Measurements from ENCODE around the gene ARHGDIB. TPM values are rescaled to one million over a fixed set of nuclear protein-coding genes. Genes with fewer than 3 reads are reported as not detected.

ARHGDIB gene
- total and polyA plus RNA-seq, 2 of the 4 experiments (the other 2 are of a cell fraction), result 24.9 to 30.7 TPM

DNA sequence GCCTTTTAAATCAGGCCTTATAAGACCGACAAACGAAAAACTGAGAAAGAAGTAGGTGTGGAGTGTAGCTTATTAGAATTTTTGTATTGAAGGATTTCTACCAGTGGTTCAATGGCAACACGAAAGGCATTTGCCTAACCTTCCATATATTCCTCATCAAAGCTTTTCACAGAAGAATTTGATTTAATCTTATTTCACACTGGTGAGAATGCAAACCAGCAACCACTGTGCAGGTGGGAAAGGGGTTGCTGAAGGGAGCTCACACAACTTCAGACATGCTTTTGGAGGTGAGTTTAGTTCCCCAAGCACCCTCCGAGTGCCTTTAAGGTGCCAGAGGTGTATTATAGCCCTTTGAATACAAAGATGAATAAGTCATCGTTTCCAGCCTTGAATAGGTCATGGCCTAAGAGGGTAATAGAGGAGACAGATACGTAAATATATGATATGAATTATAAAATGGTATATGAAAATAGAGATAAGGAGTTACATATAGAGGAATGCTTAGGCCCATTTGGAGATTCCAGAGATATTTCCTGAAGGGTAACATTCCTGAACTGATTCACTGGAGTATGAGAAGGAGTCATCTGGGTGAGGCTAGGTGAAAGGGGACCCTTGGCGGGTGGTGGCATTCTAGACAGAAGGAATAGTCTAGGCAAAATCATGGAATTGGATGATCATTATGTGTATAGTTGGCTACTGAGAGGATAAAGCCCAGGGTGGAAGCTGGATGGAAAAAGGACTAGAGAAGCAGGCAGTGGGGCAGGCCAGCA is 29.4 kb downstream of the ARHGDIB start:
- Histone ChIP-seq H3K27me3 (ENCODE audit: control insufficient read depth, insufficient read depth, low read length) (no peaks in the 10 kb centered on the region), H4K5ac (ENCODE audit: low read depth, low read length) (peak overlapping the region; percentile 78; the same call in 1 of the 2 replicates), H3K4me1 (ENCODE audit: control insufficient read depth, insufficient read depth, low read length) (peaks cover 7% of the 10 kb centered on the region), H3K56ac (ENCODE audit: extremely low read depth, insufficient read depth, low read length) (no peak overlapping the region), H3K4me2 (ENCODE audit: low read depth, low read length) (no peak overlapping the region), H2AK5ac (ENCODE audit: low read depth, low read length) (0 out of 2 replicates have a peak overlapping the region, but pooled peaks have one; percentile 4), H2AK9ac (replicated peaks; ENCODE audit: low read depth, low read length, poor library complexity) (no peak overlapping the region), H2BK20ac (ENCODE audit: low read depth, low read length) (peak overlapping the region; percentile 56), H3K23ac (ENCODE audit: low read depth, low read length) (no peak overlapping the region), H2AFZ (replicated peaks; ENCODE audit: low read length, poor library complexity) (no peak overlapping the region), H3K27ac (ENCODE audit: insufficient read depth, low read length) (no peak overlapping the region), H3K9me3 (ENCODE audit: control insufficient read depth, insufficient read depth, low read length) (no peaks in the 10 kb centered on the region), H3K4me3 (ENCODE audit: insufficient read depth, low read depth, low read length) (no peak overlapping the region), H2BK5ac (ENCODE audit: low read depth, low read length, poor library complexity, severe bottlenecking) (peak overlapping the region; percentile 18), H4K91ac (ENCODE audit: insufficient read depth, low read depth, low read length) (peak overlapping the region; percentile 36), H3K4ac (ENCODE audit: low read depth, low read length) (0 out of 2 replicates have a peak overlapping the region, but pooled peaks have one; percentile 37), H3K9me1 (ENCODE audit: insufficient read depth, low read length) (no peaks in the 10 kb centered on the region; the same call in 1 of the 2 replicates), H3K14ac (replicated peaks; ENCODE audit: low read depth, low read length) (0 out of 2 replicates have a peak overlapping the region, but pooled peaks have one; percentile 51), H3K18ac (ENCODE audit: low read depth, low read length) (peak overlapping the region; percentile 80), H3K9ac (ENCODE audit: low read depth, low read length) (no peak overlapping the region), H2BK15ac (ENCODE audit: low read depth, low read length) (peak overlapping the region; percentile 40; the same call in 1 of the 3 replicates), H4K20me1 (ENCODE audit: insufficient read depth, low read length) (no peaks in the 10 kb centered on the region), H2BK120ac (ENCODE audit: low read depth, low read length) (peak overlapping the region; percentile 66), H3K79me1 (ENCODE audit: low read depth in 1 of 2, low read length in 2 of 2) (no peaks in the 10 kb centered on the region), H3K36me3 (ENCODE audit: control insufficient read depth, insufficient read depth, low read length) (no peaks in the 10 kb centered on the region), H4K8ac (ENCODE audit: low read depth in 2 of 2, low read length in 2 of 2) (0 out of 4 replicates have a peak overlapping the region, but pooled peaks of 1 of the 2 experiments have one; percentile 23)
- dilution Hi-C loops (cut with HindIII; ENCODE audit: low sequenced_read_pairs, unreplicated experiment) (no loop called here), intact Hi-C loops (cut with micrococcal nuclease) (loop anchor here (2.0 kb wide), 1 partner anchor 63 kb away; no protein-coding TSS in a partner anchor), in situ Hi-C loops (cut with MboI; ENCODE audit: low sequenced_read_pairs) (no loop called here)
- ATAC-seq (ENCODE audit: low read depth) (no peak), DNase-seq (no peak)
- ChIA-PET POLR2A (ENCODE audit: unreplicated experiment) (no interaction called here), CTCF (interaction anchor here (0.7 kb wide), 1 partner anchor 22 kb away, joined by 3 read pairs; no protein-coding TSS in a partner anchor)
- BruUV-seq (replicated peaks), result no TSS peak
- 95% methylated on average over 3 of the region's 7 CpGs; no CpG with 5 or more reads in 1 of the 2 experiments for WGBS, 2 experiments (ENCODE audit: extremely low coverage in 2 of 2, insufficient read length in 1 of 2)
- TF ChIP-seq FOS (IDR thresholded peaks at IDR 0.05; ENCODE audit: low read depth, low read length) (no peak), RCOR1 (IDR thresholded peaks at IDR 0.05; ENCODE audit: insufficient replicate concordance, low read length) (no peak), MAZ (IDR thresholded peaks at IDR 0.05; ENCODE audit: borderline replicate concordance, low read depth, low read length) (no peak), CEBPB (IDR thresholded peaks at IDR 0.05; ENCODE audit: low read depth, low read length) (no peak), RFX5 (IDR thresholded peaks at IDR 0.05; ENCODE audit: low read depth, low read length) (no peak), SMC3 (IDR thresholded peaks at IDR 0.05; ENCODE audit: low read depth, low read length) (no peak), RAD21 (IDR thresholded peaks at IDR 0.05; ENCODE audit: low read length) (no peak), MAFK (IDR thresholded peaks at IDR 0.05; ENCODE audit: low read depth, low read length) (no peak), POLR2A (IDR thresholded peaks at IDR 0.05; ENCODE audit: low read depth, low read length) (no peak), MXI1 (IDR thresholded peaks at IDR 0.05; ENCODE audit: borderline replicate concordance, low read depth, low read length) (no peak), CHD1 (IDR thresholded peaks at IDR 0.05; ENCODE audit: low read depth, low read length) (no peak), BHLHE40 (IDR thresholded peaks at IDR 0.05; ENCODE audit: low read depth, low read length) (no peak)
- TF ChIP-seq, protein P1, sequence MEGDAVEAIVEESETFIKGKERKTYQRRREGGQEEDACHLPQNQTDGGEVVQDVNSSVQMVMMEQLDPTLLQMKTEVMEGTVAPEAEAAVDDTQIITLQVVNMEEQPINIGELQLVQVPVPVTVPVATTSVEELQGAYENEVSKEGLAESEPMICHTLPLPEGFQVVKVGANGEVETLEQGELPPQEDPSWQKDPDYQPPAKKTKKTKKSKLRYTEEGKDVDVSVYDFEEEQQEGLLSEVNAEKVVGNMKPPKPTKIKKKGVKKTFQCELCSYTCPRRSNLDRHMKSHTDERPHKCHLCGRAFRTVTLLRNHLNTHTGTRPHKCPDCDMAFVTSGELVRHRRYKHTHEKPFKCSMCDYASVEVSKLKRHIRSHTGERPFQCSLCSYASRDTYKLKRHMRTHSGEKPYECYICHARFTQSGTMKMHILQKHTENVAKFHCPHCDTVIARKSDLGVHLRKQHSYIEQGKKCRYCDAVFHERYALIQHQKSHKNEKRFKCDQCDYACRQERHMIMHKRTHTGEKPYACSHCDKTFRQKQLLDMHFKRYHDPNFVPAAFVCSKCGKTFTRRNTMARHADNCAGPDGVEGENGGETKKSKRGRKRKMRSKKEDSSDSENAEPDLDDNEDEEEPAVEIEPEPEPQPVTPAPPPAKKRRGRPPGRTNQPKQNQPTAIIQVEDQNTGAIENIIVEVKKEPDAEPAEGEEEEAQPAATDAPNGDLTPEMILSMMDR (conservative IDR thresholded peaks at IDR 0.05; ENCODE audit: low read depth, low read length), result no peak
- TF ChIP-seq, protein P2, sequence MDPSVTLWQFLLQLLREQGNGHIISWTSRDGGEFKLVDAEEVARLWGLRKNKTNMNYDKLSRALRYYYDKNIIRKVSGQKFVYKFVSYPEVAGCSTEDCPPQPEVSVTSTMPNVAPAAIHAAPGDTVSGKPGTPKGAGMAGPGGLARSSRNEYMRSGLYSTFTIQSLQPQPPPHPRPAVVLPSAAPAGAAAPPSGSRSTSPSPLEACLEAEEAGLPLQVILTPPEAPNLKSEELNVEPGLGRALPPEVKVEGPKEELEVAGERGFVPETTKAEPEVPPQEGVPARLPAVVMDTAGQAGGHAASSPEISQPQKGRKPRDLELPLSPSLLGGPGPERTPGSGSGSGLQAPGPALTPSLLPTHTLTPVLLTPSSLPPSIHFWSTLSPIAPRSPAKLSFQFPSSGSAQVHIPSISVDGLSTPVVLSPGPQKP (IDR thresholded peaks at IDR 0.05; ENCODE audit: borderline replicate concordance, low read depth, low read length), result no peak
